Rectal smooth muscle tissue (tissue), 1 donor: ENCODE measurements around the gene CNOT11.
"Not testable (repeated sequence)": the region's sequence is repeated elsewhere in the genome, so short reads cannot be mapped to it uniquely, and the experiment has no call there.

Experiments
- H3K27ac ChIP-seq: one replicate; pipeline ENCODE4 v1.7.0; 2013; ENCODE audit warnings: low read depth, low read length, inconsistent platforms
- H3K27me3 ChIP-seq: one replicate; pipeline ENCODE4 v1.7.0; 2013; ENCODE audit warnings: low read length; ENCODE audit not compliant: control insufficient read depth, insufficient read depth
- H3K36me3 ChIP-seq: one replicate; pipeline ENCODE4 v1.7.0; 2013; ENCODE audit warnings: low read length; ENCODE audit not compliant: control insufficient read depth, insufficient read depth
- H3K4me1 ChIP-seq: one replicate; pipeline ENCODE4 v1.7.0; 2013; ENCODE audit warnings: low read length; ENCODE audit not compliant: control insufficient read depth, insufficient read depth
- H3K4me3 ChIP-seq: one replicate; pipeline ENCODE4 v1.7.0; 2013; ENCODE audit warnings: low read length
- H3K9ac ChIP-seq: one replicate; pipeline ENCODE4 v1.7.0; 2013; ENCODE audit warnings: low read length

CNOT11 gene

GRCh38 chr2:101252408-101253012, at the start of gene CNOT11:
Gene CNOT11 (plus strand): TSS chr2:101252886. CDS start chr2:101252965, 79 bp downstream.
- peaks cover 12% of the 10 kb centered on the region for H3K4me1 ChIP-seq
- peak within 1 kb of the TSS; percentile 80 for H3K27ac ChIP-seq
- H3K36me3 ChIP-seq, result no peaks in the 10 kb centered on the region
- no peaks in the 10 kb centered on the region for H3K27me3 ChIP-seq
- peak within 1 kb of the TSS; percentile 76 for H3K9ac ChIP-seq
- H3K4me3 ChIP-seq, result peak within 1 kb of the TSS; percentile 77

GRCh38 chr2:101204400-101205115, 48.1 kb upstream of the CNOT11 start:
- H3K36me3 ChIP-seq, result no peaks in the 10 kb centered on the region
- H3K4me1 ChIP-seq, result no peaks in the 10 kb centered on the region
- H3K27me3 ChIP-seq, result no peaks in the 10 kb centered on the region
- no peak overlapping the region for H3K9ac ChIP-seq
- H3K27ac ChIP-seq, result no peak overlapping the region
- no peak overlapping the region for H3K4me3 ChIP-seq

GRCh38 chr2:101205521-101206479, 46.9 kb upstream of the CNOT11 start:
- H3K4me3 ChIP-seq, result no peak overlapping the region
- no peak overlapping the region for H3K9ac ChIP-seq
- H3K27ac ChIP-seq, result no peak overlapping the region
- no peaks in the 10 kb centered on the region for H3K27me3 ChIP-seq
- H3K4me1 ChIP-seq, result no peaks in the 10 kb centered on the region
- H3K36me3 ChIP-seq, result no peaks in the 10 kb centered on the region

- Histone ChIP-seq H3K9ac (no peak overlapping the region), H3K27ac (no peak overlapping the region), H3K4me3 (no peak overlapping the region), H3K36me3 (no peaks in the 10 kb centered on the region), H3K4me1 (no peaks in the 10 kb centered on the region), H3K27me3 (no peaks in the 10 kb centered on the region)
Measured at GRCh38 chr2:101208830-101209229, 43.9 kb upstream of the CNOT11 start.

GRCh38 chr2:101219246-101219645, 33.4 kb upstream of the CNOT11 start:
- Histone ChIP-seq H3K36me3 (no peaks in the 10 kb centered on the region), H3K9ac (no peak overlapping the region), H3K4me3 (no peak overlapping the region), H3K27me3 (no peaks in the 10 kb centered on the region), H3K4me1 (no peaks in the 10 kb centered on the region), H3K27ac (no peak overlapping the region)

- H3K36me3 ChIP-seq, H3K27me3 ChIP-seq, H3K27ac ChIP-seq, H3K4me1 ChIP-seq, H3K4me3 ChIP-seq, H3K9ac ChIP-seq: not testable (repeated sequence)
Measured at GRCh38 chr2:101220091-101220490, 32.6 kb upstream of the CNOT11 start.

GRCh38 chr2:101223814-101224231, 28.9 kb upstream of the CNOT11 start:
- Histone ChIP-seq H3K9ac (no peak overlapping the region), H3K27ac (no peak overlapping the region), H3K36me3 (no peaks in the 10 kb centered on the region), H3K4me3 (no peak overlapping the region), H3K4me1 (no peaks in the 10 kb centered on the region), H3K27me3 (no peaks in the 10 kb centered on the region)

GRCh38 chr2:101230541-101231001, 22.1 kb upstream of the CNOT11 start:
- H3K27me3 ChIP-seq, result no peaks in the 10 kb centered on the region
- H3K36me3 ChIP-seq, result no peaks in the 10 kb centered on the region
- no peak overlapping the region for H3K9ac ChIP-seq
- no peaks in the 10 kb centered on the region for H3K4me1 ChIP-seq
- no peak overlapping the region for H3K27ac ChIP-seq
- no peak overlapping the region for H3K4me3 ChIP-seq

GRCh38 chr2:101231240-101231639, 21.4 kb upstream of the CNOT11 start:
- Histone ChIP-seq H3K36me3 (no peaks in the 10 kb centered on the region), H3K4me1 (no peaks in the 10 kb centered on the region), H3K9ac (no peak overlapping the region), H3K4me3 (no peak overlapping the region), H3K27ac (no peak overlapping the region), H3K27me3 (no peaks in the 10 kb centered on the region)

GRCh38 chr2:101231937-101232730, 20.6 kb upstream of the CNOT11 start:
- Histone ChIP-seq H3K9ac (no peak overlapping the region), H3K4me3 (no peak overlapping the region), H3K27ac (no peak overlapping the region), H3K4me1 (no peaks in the 10 kb centered on the region), H3K36me3 (no peaks in the 10 kb centered on the region), H3K27me3 (no peaks in the 10 kb centered on the region)

- no peaks in the 10 kb centered on the region for H3K27me3 ChIP-seq
- no peak overlapping the region for H3K9ac ChIP-seq
- H3K27ac ChIP-seq, result no peak overlapping the region
- no peak overlapping the region for H3K4me3 ChIP-seq
- no peaks in the 10 kb centered on the region for H3K36me3 ChIP-seq
- H3K4me1 ChIP-seq, result no peaks in the 10 kb centered on the region
Measured at GRCh38 chr2:101232770-101233169, 19.9 kb upstream of the CNOT11 start.
